HCT116 (cell line): Measurements from ENCODE around the gene PILRA. TPM values are rescaled to one million over a fixed set of nuclear protein-coding genes. Genes with fewer than 3 reads are reported as not detected.

Experiments used
- ATAC-seq: fragments of 200-7000 bp; cut with Tn5 transposase; 2 replicates; pipeline ENCODE4 v1.9.1; 2020; ENCODE audit warnings: mild to moderate bottlenecking, moderate library complexity
- BruUV-seq: library from RNA; stranded (reverse); fragments of 400-500 nt; replicated peaks from 2 replicates; lab custom pipeline; 2021; lab: Mats Ljungman, UMichigan
- CTCF ChIA-PET: fragments of 300-600 bp; sonication (Branson Sonifier 250); formaldehyde crosslinking; loops from one replicate; lab custom pipeline; 2021; ENCODE audit warnings: antibody characterized with exemption; lab: Charles Lee
- POLR2A ChIA-PET: fragments of 300-600, 350-600 bp; sonication (Branson Sonifier 250); formaldehyde crosslinking; loops from one replicate; lab custom pipeline; 2021; ENCODE audit warnings: antibody characterized with exemption; lab: Charles Lee
- RAD21 ChIA-PET, 2 experiments: fragments of 300-600 bp; sonication (Branson Sonifier 250); formaldehyde crosslinking; loops; one replicate each; lab custom pipeline; 2023; ENCODE audit warnings: low total read pairs in 2 of 2; ENCODE audit not compliant: uncharacterized antibody in 2 of 2, unreplicated experiment in 2 of 2, low non-redundant PET in 1 of 2; lab: Charles Lee
- DNase-seq: peaks from one replicate; pipeline ENCODE4 v3.0.0-alpha.2; 2010; ENCODE audit warnings: low read depth, low spot score
- H2AFZ ChIP-seq: fragments of 200-600 bp; shearing (Covaris generic), sonication (generic); 2 replicates; pipeline ENCODE4 v1.6.1; 2017; ENCODE audit warnings: low read depth, mixed run types, mixed read lengths, antibody characterized with exemption, low read length; ENCODE audit not compliant: poor library complexity, severe bottlenecking
- H3K27ac ChIP-seq: 2 replicates; pipeline ENCODE4 v1.5.1; 2012; ENCODE audit warnings: low read depth, low read length
- H3K27me3 ChIP-seq: fragments of 200-600 bp; sonication (generic); 2 replicates; pipeline ENCODE4 v1.6.1; 2016; ENCODE audit warnings: mixed run types, low read length, mixed read lengths; ENCODE audit not compliant: insufficient read depth
- H3K36me3 ChIP-seq, 2 experiments: fragments of 200-500 bp in 1 of 2; fragments of 200-600 bp in 1 of 2; sonication (Bioruptor generic) in 1 of 2; sonication (generic) in 1 of 2; 2 replicates each; pipeline versions ENCODE4 v1.5.1 to v1.6.1; 2014 to 2016; ENCODE audit warnings: low read length in 2 of 2, inconsistent platforms in 1 of 2, mixed read lengths in 1 of 2, mixed run types in 1 of 2; ENCODE audit not compliant: insufficient read depth in 2 of 2, control insufficient read depth in 1 of 2
- H3K4me1 ChIP-seq, 2 experiments: fragments of 200-600 bp in 1 of 2; sonication (generic) in 1 of 2; 2 replicates each; pipeline versions ENCODE4 v1.5.1 to v1.6.1; 2012 to 2017; ENCODE audit warnings: low read length in 2 of 2, inconsistent platforms in 1 of 2, mild to moderate bottlenecking in 1 of 2, mixed read lengths in 1 of 2, mixed run types in 1 of 2, moderate library complexity in 1 of 2; ENCODE audit not compliant: insufficient read depth in 2 of 2, control insufficient read depth in 1 of 2
- H3K4me2 ChIP-seq: fragments of 200-600 bp; sonication (generic); 2 replicates; pipeline ENCODE4 v1.6.1; 2017; ENCODE audit warnings: mixed run types, low read length, mixed read lengths
- H3K4me3 ChIP-seq, 2 experiments: fragments of 200-600 bp in 1 of 2; sonication (generic) in 1 of 2; replicated peaks in 1 of 2; 2 replicates each; pipeline ENCODE4 v1.5.1; 2011 to 2016; ENCODE audit warnings: low read length in 2 of 2, control low read depth in 1 of 2, low read depth in 1 of 2, mild to moderate bottlenecking in 1 of 2, mixed read lengths in 1 of 2, mixed run types in 1 of 2
- H3K79me2 ChIP-seq: fragments of 200-600 bp; sonication (generic); 2 replicates; pipeline ENCODE4 v1.6.1; 2017; ENCODE audit warnings: mild to moderate bottlenecking, mixed run types, low read length, moderate library complexity, mixed read lengths; ENCODE audit not compliant: insufficient read depth
- H3K9ac ChIP-seq: fragments of 200-600 bp; sonication (generic); 2 replicates; pipeline ENCODE4 v1.6.1; 2016; ENCODE audit warnings: low read length, mixed read lengths
- H3K9me2 ChIP-seq: fragments of 200-600 bp; sonication (generic), shearing (Covaris generic); 2 replicates; pipeline ENCODE4 v1.6.1; 2017; ENCODE audit warnings: mixed run types, mild to moderate bottlenecking, moderate library complexity; ENCODE audit not compliant: insufficient read depth
- H3K9me3 ChIP-seq, 2 experiments: fragments of 200-500 bp in 1 of 2; fragments of 200-600 bp in 1 of 2; sonication (Bioruptor generic) in 1 of 2; sonication (generic) in 1 of 2; 2 replicates each; pipeline ENCODE4 v1.6.1; 2014 to 2017; ENCODE audit warnings: low read length in 2 of 2, mixed read lengths in 2 of 2, inconsistent platforms in 1 of 2, low read depth in 1 of 2, mild to moderate bottlenecking in 1 of 2, mixed run types in 1 of 2, moderate library complexity in 1 of 2; ENCODE audit not compliant: control insufficient read depth in 1 of 2, insufficient read depth in 1 of 2
- H4K20me1 ChIP-seq: fragments of 200-600 bp; sonication (generic), shearing (Covaris generic); 2 replicates; pipeline ENCODE4 v1.6.1; 2017; ENCODE audit warnings: mixed run types, mild to moderate bottlenecking, moderate library complexity; ENCODE audit not compliant: insufficient read depth
- CBX3 ChIP-seq: IDR thresholded peaks from 2 replicates; pipeline ENCODE4 v1.6.1; 2012; ENCODE audit warnings: low read depth
- EZH2phosphoT487 ChIP-seq: fragments of 200-600 bp; IDR thresholded peaks from 2 replicates; pipeline ENCODE4 v1.6.1; 2018; ENCODE audit warnings: antibody characterized with exemption, borderline replicate concordance
- RAD21 ChIP-seq: IDR thresholded peaks from 2 replicates; pipeline ENCODE4 v1.6.1; 2012; ENCODE audit warnings: low read depth, mild to moderate bottlenecking
- YY1 ChIP-seq: IDR thresholded peaks from 2 replicates; pipeline ENCODE4 v1.6.1; 2011; ENCODE audit warnings: low read length, low read depth, moderate library complexity, mild to moderate bottlenecking; ENCODE audit not compliant: insufficient replicate concordance; ENCODE audit errors: extremely low read depth
- intact Hi-C: fragments of 100-400 bp; cut with micrococcal nuclease; formaldehyde crosslinking; loops from 2 replicates; pipeline ENCODE4 v1.10.0; 2022
- total RNA-seq: library from RNA; stranded (reverse); gene quantifications from one replicate; pipeline ENCODE4 v1.2.1, GENCODE V29; 2021; ENCODE audit not compliant: unreplicated experiment
- TF ChIP-seq, protein P1 (sequence below), 3 experiments: fragments of 200-600 bp in 1 of 3; sonication (generic) in 1 of 3; IDR thresholded peaks in 2 of 3; conservative IDR thresholded peaks in 1 of 3; 2 replicates each; pipeline ENCODE4 v1.5.1; 2012 to 2017; ENCODE audit warnings: low read depth in 2 of 3, low read length in 2 of 3, antibody characterized with exemption in 1 of 3, borderline replicate concordance in 1 of 3, control low read depth in 1 of 3, mild to moderate bottlenecking in 1 of 3, mixed read lengths in 1 of 3, mixed run types in 1 of 3, moderate library complexity in 1 of 3; ENCODE audit not compliant: insufficient read depth in 1 of 3

The PILRA gene
- total RNA-seq, 1 experiment from 2014 or later: 1.8 TPM

- Histone ChIP-seq H3K9ac (no peak overlapping the region), H3K27ac (no peak overlapping the region), H3K9me3 (no peaks in the 10 kb centered on the region), H3K36me3 (no peaks in the 10 kb centered on the region), H2AFZ (no peak overlapping the region), H3K79me2 (no peaks in the 10 kb centered on the region), H3K27me3 (peaks cover 7% of the 10 kb centered on the region; the same call in 1 of the 2 replicates), H3K4me2 (no peak overlapping the region), H3K4me3 (no peak overlapping the region), H3K9me2 (no peaks in the 10 kb centered on the region), H3K4me1 (peaks cover 0 to 6% of the 10 kb centered on the region in 2 experiments; a peak in 1 of 4 replicates), H4K20me1 (no peaks in the 10 kb centered on the region)
- ATAC-seq: no peak
- DNase-seq: no peak
- TF ChIP-seq YY1: no peak
- ChIA-PET POLR2A (no interaction called here), RAD21 (no interaction called here), CTCF (no interaction called here)
- intact Hi-C loops: no loop called here
- no TSS peak for BruUV-seq
Observed at GRCh38 chr7:100411101-100411500, 37.8 kb downstream of the PILRA start.

GRCh38 chr7:100413346-100413745 lies 40.1 kb downstream of the PILRA start:
- BruUV-seq: no TSS peak
- H3K36me3 ChIP-seq: no peaks in the 10 kb centered on the region
- no peak overlapping the region for H3K4me3 ChIP-seq
- no peaks in the 10 kb centered on the region for H3K79me2 ChIP-seq
- H3K9me2 ChIP-seq: no peaks in the 10 kb centered on the region
- H4K20me1 ChIP-seq: no peaks in the 10 kb centered on the region
- H3K9me3 ChIP-seq: no peaks in the 10 kb centered on the region
- DNase-seq (no peak), ATAC-seq (no peak)
- intact Hi-C loops: no loop called here
- no peak overlapping the region for H3K4me2 ChIP-seq
- H3K27ac ChIP-seq: no peak overlapping the region
- RAD21 ChIA-PET: no interaction called here
- peaks cover 4% of the 10 kb centered on the region; the same call in 1 of the 2 replicates for H3K27me3 ChIP-seq
- no peak overlapping the region for H3K9ac ChIP-seq
- CTCF ChIA-PET: no interaction called here
- POLR2A ChIA-PET: no interaction called here
- H2AFZ ChIP-seq: no peak overlapping the region
- TF ChIP-seq EZH2phosphoT487: no peak
- TF ChIP-seq RAD21: no peak
- TF ChIP-seq CBX3: no peak
- TF ChIP-seq, protein P1, sequence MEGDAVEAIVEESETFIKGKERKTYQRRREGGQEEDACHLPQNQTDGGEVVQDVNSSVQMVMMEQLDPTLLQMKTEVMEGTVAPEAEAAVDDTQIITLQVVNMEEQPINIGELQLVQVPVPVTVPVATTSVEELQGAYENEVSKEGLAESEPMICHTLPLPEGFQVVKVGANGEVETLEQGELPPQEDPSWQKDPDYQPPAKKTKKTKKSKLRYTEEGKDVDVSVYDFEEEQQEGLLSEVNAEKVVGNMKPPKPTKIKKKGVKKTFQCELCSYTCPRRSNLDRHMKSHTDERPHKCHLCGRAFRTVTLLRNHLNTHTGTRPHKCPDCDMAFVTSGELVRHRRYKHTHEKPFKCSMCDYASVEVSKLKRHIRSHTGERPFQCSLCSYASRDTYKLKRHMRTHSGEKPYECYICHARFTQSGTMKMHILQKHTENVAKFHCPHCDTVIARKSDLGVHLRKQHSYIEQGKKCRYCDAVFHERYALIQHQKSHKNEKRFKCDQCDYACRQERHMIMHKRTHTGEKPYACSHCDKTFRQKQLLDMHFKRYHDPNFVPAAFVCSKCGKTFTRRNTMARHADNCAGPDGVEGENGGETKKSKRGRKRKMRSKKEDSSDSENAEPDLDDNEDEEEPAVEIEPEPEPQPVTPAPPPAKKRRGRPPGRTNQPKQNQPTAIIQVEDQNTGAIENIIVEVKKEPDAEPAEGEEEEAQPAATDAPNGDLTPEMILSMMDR (IDR thresholded peaks at IDR 0.05 in 2 of 3, conservative IDR thresholded peaks at IDR 0.05 in 1 of 3; ENCODE audit: borderline replicate concordance in 1 of 3, insufficient read depth in 1 of 3, low read depth in 2 of 3, low read length in 2 of 3): no peak
- H3K4me1 ChIP-seq: no peaks in the 10 kb centered on the region
